H9 (cell line): Measurements from ENCODE around the gene USH2A. TPM values are rescaled to one million over a fixed set of nuclear protein-coding genes. Genes with fewer than 3 reads are reported as not detected.

Experiments used
- DNase-seq: peaks from one replicate; pipeline ENCODE4 v3.0.0-alpha.2; 2017
- H2AFZ ChIP-seq: one replicate; pipeline ENCODE4 v1.6.1; 2013; ENCODE audit warnings: mild to moderate bottlenecking, low read length, control low read depth, moderate library complexity
- H2AK5ac ChIP-seq: 2 replicates; pipeline ENCODE4 v1.6.1; 2013; ENCODE audit warnings: low read length, control low read depth, mixed read lengths; ENCODE audit not compliant: insufficient read length
- H2BK120ac ChIP-seq: one replicate; pipeline ENCODE4 v1.6.1; 2013; ENCODE audit warnings: low read depth, mild to moderate bottlenecking, low read length, control low read depth, inconsistent platforms; ENCODE audit not compliant: poor library complexity, severe bottlenecking
- H2BK12ac ChIP-seq: 2 replicates; pipeline ENCODE4 v1.6.1; 2013; ENCODE audit warnings: low read length, control low read depth, mixed read lengths, low read depth; ENCODE audit not compliant: insufficient read length
- H2BK15ac ChIP-seq: 2 replicates; pipeline ENCODE4 v1.6.1; 2013; ENCODE audit warnings: low read depth, low read length, control low read depth
- H2BK20ac ChIP-seq: one replicate; pipeline ENCODE4 v1.6.1; 2013; ENCODE audit warnings: low read depth, mild to moderate bottlenecking, low read length, control low read depth, inconsistent platforms; ENCODE audit not compliant: poor library complexity, severe bottlenecking
- H2BK5ac ChIP-seq: 2 replicates; pipeline ENCODE4 v1.6.1; 2013; ENCODE audit warnings: low read length, control low read depth, mixed read lengths; ENCODE audit not compliant: insufficient read length
- H3K14ac ChIP-seq: 2 replicates; pipeline ENCODE4 v1.6.1; 2013; ENCODE audit warnings: low read length, control low read depth; ENCODE audit not compliant: insufficient read depth
- H3K18ac ChIP-seq: 2 replicates; pipeline ENCODE4 v1.6.1; 2013; ENCODE audit warnings: low read depth, mild to moderate bottlenecking, mixed read lengths, low read length, control low read depth; ENCODE audit not compliant: insufficient read length
- H3K23ac ChIP-seq: 2 replicates; pipeline ENCODE4 v1.6.1; 2013; ENCODE audit warnings: low read length, control low read depth, mixed read lengths, low read depth; ENCODE audit not compliant: insufficient read length
- H3K23me2 ChIP-seq: 2 replicates; pipeline ENCODE4 v1.6.1; 2013; ENCODE audit warnings: low read depth, mild to moderate bottlenecking, mixed read lengths, low read length, control low read depth; ENCODE audit not compliant: insufficient read length, poor library complexity, severe bottlenecking
- H3K27ac ChIP-seq: 2 replicates; pipeline ENCODE4 v1.5.1; 2013; ENCODE audit warnings: low read length, control low read depth, mixed read lengths, low read depth; ENCODE audit not compliant: insufficient read length
- H3K27me3 ChIP-seq: 2 replicates; pipeline ENCODE4 v1.6.1; 2013; ENCODE audit warnings: low read length, control low read depth, inconsistent platforms; ENCODE audit not compliant: insufficient read depth
- H3K4ac ChIP-seq: 2 replicates; pipeline ENCODE4 v1.6.1; 2013; ENCODE audit warnings: low read depth, mild to moderate bottlenecking, control low read depth, inconsistent platforms, low read length, moderate library complexity
- H3K4me1 ChIP-seq: 2 replicates; pipeline ENCODE4 v1.6.1; 2013; ENCODE audit warnings: low read length, control low read depth, inconsistent platforms; ENCODE audit not compliant: insufficient read depth
- H3K4me2 ChIP-seq: 2 replicates; pipeline ENCODE4 v1.6.1; 2013; ENCODE audit warnings: low read length, control low read depth, mixed read lengths; ENCODE audit not compliant: insufficient read length, insufficient read depth
- H3K56ac ChIP-seq: 2 replicates; pipeline ENCODE4 v1.6.1; 2013; ENCODE audit warnings: low read depth, mild to moderate bottlenecking, mixed read lengths, low read length, control low read depth; ENCODE audit not compliant: insufficient read length
- H3K79me1 ChIP-seq: 2 replicates; pipeline ENCODE4 v1.6.1; 2013; ENCODE audit warnings: low read depth, mild to moderate bottlenecking, moderate library complexity, low read length, control low read depth, inconsistent platforms; ENCODE audit not compliant: insufficient read depth, poor library complexity, severe bottlenecking
- H3K79me2 ChIP-seq: 2 replicates; pipeline ENCODE4 v1.6.1; 2013; ENCODE audit warnings: low read length, control low read depth, inconsistent platforms; ENCODE audit not compliant: insufficient read depth
- H3K9ac ChIP-seq: 2 replicates; pipeline ENCODE4 v1.6.1; 2013; ENCODE audit warnings: low read length, control low read depth, mixed read lengths; ENCODE audit not compliant: insufficient read length; ENCODE audit errors: extremely low read depth
- H3K9me3 ChIP-seq: one replicate; pipeline ENCODE4 v1.6.1; 2013; ENCODE audit warnings: low read depth, low read length, inconsistent platforms; ENCODE audit not compliant: control insufficient read depth
- H3T11ph ChIP-seq: one replicate; pipeline ENCODE4 v1.6.1; 2013; ENCODE audit warnings: mild to moderate bottlenecking, low read length, control low read depth, inconsistent platforms
- H4K20me1 ChIP-seq: one replicate; pipeline ENCODE4 v1.6.1; 2013; ENCODE audit not compliant: control insufficient read depth, insufficient read length, insufficient read depth
- H4K5ac ChIP-seq: 2 replicates; pipeline ENCODE4 v1.6.1; 2013; ENCODE audit warnings: low read depth, mild to moderate bottlenecking, mixed read lengths, low read length, control low read depth; ENCODE audit not compliant: insufficient read length
- H4K8ac ChIP-seq: replicated peaks from 2 replicates; pipeline ENCODE4 v1.6.1; 2013; ENCODE audit warnings: low read length, control low read depth, mixed read lengths, low read depth; ENCODE audit not compliant: insufficient read length
- H4K91ac ChIP-seq: 2 replicates; pipeline ENCODE4 v1.6.1; 2013; ENCODE audit warnings: low read depth, mild to moderate bottlenecking, moderate library complexity, mixed read lengths, low read length, control low read depth; ENCODE audit not compliant: insufficient read length
- H3K27ac Mint-ChIP-seq, 3 experiments: 2 replicates in 2 of 3; 3 replicates in 1 of 3; pipeline ENCODE4 v1.8.0; 2020 to 2021; ENCODE audit warnings: mixed read lengths in 3 of 3, mild to moderate bottlenecking in 1 of 3, moderate library complexity in 1 of 3
- H3K27me3 Mint-ChIP-seq: 2 replicates; pipeline ENCODE4 v1.8.0; 2021; ENCODE audit warnings: low read depth, mild to moderate bottlenecking, moderate library complexity, mixed read lengths
- H3K36me3 Mint-ChIP-seq, 3 experiments: 2 replicates in 2 of 3; 3 replicates in 1 of 3; pipeline ENCODE4 v1.8.0; 2020 to 2021; ENCODE audit warnings: low read depth in 3 of 3, mixed read lengths in 3 of 3; ENCODE audit not compliant: insufficient read depth in 1 of 3
- H3K4me1 Mint-ChIP-seq, 2 experiments: 2 replicates each; pipeline ENCODE4 v1.8.0; 2020; ENCODE audit warnings: mixed read lengths in 2 of 2
- H3K4me3 Mint-ChIP-seq, 2 experiments: 2 replicates in 1 of 2; 3 replicates in 1 of 2; pipeline ENCODE4 v1.8.0; 2020 to 2021; ENCODE audit warnings: mild to moderate bottlenecking in 2 of 2, mixed read lengths in 2 of 2, moderate library complexity in 1 of 2
- H3K9me3 Mint-ChIP-seq, 2 experiments: 2 replicates in 1 of 2; 3 replicates in 1 of 2; pipeline ENCODE4 v1.8.0; 2020; ENCODE audit warnings: mild to moderate bottlenecking in 2 of 2, mixed read lengths in 2 of 2, moderate library complexity in 1 of 2
- CTCF ChIP-seq: fragments of 200-600 bp; sonication (generic); conservative IDR thresholded peaks from 3 replicates; pipeline ENCODE4 v1.8.0; 2021; ENCODE audit warnings: antibody characterized with exemption, mild to moderate bottlenecking
- WGBS: extraction: QIAGEN DNeasy Blood & Tissue Kit; methylation state at CpG from one replicate; pipeline ENCODE4 v1.1.7; 2013; ENCODE audit warnings: missing lambda C conversion rate, low lambda C conversion rate, mixed read lengths; ENCODE audit not compliant: insufficient read length; ENCODE audit errors: extremely low coverage; 5-methylcytosine and 5-hydroxymethylcytosine counted together
- total RNA-seq: library from RNA; stranded (reverse); gene quantifications from 2 replicates; pipeline ENCODE4 v1.2.1, GENCODE V29; 2021

Gene USH2A
- total RNA-seq, 1 experiment from 2014 or later, result 0.11 TPM

- Histone ChIP-seq H2BK20ac (no peak overlapping the region), H3K18ac (no peak overlapping the region), H2BK5ac (no peak overlapping the region), H4K5ac (no peak overlapping the region), H2BK15ac (no peak overlapping the region), H3K56ac (no peak overlapping the region), H2BK120ac (no peak overlapping the region), H3K4ac (no peak overlapping the region), H2AFZ (no peak overlapping the region), H3T11ph (no peak overlapping the region), H3K27ac (no peak overlapping the region), H4K20me1 (no peaks in the 10 kb centered on the region), H2BK12ac (no peak overlapping the region), H3K79me2 (no peaks in the 10 kb centered on the region), H3K14ac (no peak overlapping the region), H3K9me3 (no peaks in the 10 kb centered on the region), H3K79me1 (no peaks in the 10 kb centered on the region), H3K23me2 (no peaks in the 10 kb centered on the region), H4K91ac (no peak overlapping the region), H3K27me3 (no peaks in the 10 kb centered on the region), H2AK5ac (no peak overlapping the region), H3K9ac (no peak overlapping the region), H3K4me1 (no peaks in the 10 kb centered on the region), H3K23ac (no peak overlapping the region), H4K8ac (no peak overlapping the region), H3K4me2 (no peak overlapping the region)
- H3K36me3 Mint-ChIP-seq, result no peaks in the 10 kb centered on the region
- H3K27me3 Mint-ChIP-seq, result no peaks in the 10 kb centered on the region
- peaks cover 4 to 6% of the 10 kb centered on the region in 2 experiments; a peak in 3 of 4 replicates for H3K4me1 Mint-ChIP-seq
- H3K27ac Mint-ChIP-seq, result no peak overlapping the region
- no CpG with 5 or more reads among the region's 3 CpGs for WGBS
- TF ChIP-seq CTCF, result no peak
- H3K9me3 Mint-ChIP-seq, result no peaks in the 10 kb centered on the region
- H3K4me3 Mint-ChIP-seq, result no peak overlapping the region
- no peak for DNase-seq
Measured at GRCh38 chr1:216047811-216048572, 375.3 kb downstream of the USH2A start.
